Skeletal muscle tissue (tissue), 5 donors: Measurements from ENCODE around the gene NDUFS8. TPM values are rescaled to one million over a fixed set of nuclear protein-coding genes. Genes with fewer than 3 reads are reported as not detected.

ENCODE experiments used
- H3K27ac ChIP-seq: one replicate; pipeline ENCODE4 v1.7.0; 2013; ENCODE audit warnings: mild to moderate bottlenecking, low read depth, low read length, inconsistent platforms
- H3K27me3 ChIP-seq, 3 donors: one replicate each; pipeline ENCODE4 v1.7.0; 2013; ENCODE audit warnings: low read length in 3 of 3; ENCODE audit not compliant: control insufficient read depth in 3 of 3, insufficient read depth in 3 of 3
- H3K36me3 ChIP-seq, 3 donors: one replicate each; pipeline ENCODE4 v1.7.0; 2013; ENCODE audit warnings: low read length in 3 of 3; ENCODE audit not compliant: control insufficient read depth in 3 of 3, insufficient read depth in 3 of 3
- H3K4me1 ChIP-seq, 3 donors: one replicate each; pipeline ENCODE4 v1.7.0; 2013; ENCODE audit warnings: low read length in 3 of 3, mild to moderate bottlenecking in 3 of 3; ENCODE audit not compliant: control insufficient read depth in 3 of 3, insufficient read depth in 3 of 3
- H3K4me3 ChIP-seq, 3 donors: one replicate each; pipeline ENCODE4 v1.7.0; 2013; ENCODE audit warnings: low read length in 3 of 3
- H3K9ac ChIP-seq, 3 donors: one replicate each; pipeline ENCODE4 v1.7.0; 2013; ENCODE audit warnings: low read length in 3 of 3, mild to moderate bottlenecking in 3 of 3, moderate library complexity in 2 of 3, low read depth in 1 of 3
- H3K9me3 ChIP-seq, 3 donors: one replicate each; pipeline ENCODE4 v1.7.0; 2013; ENCODE audit warnings: low read length in 3 of 3; ENCODE audit not compliant: control insufficient read depth in 3 of 3
- small RNA-seq: library from RNA; depleted of rRNA; stranded (forward); fragments of <200 nt; gene quantifications from one replicate; pipeline ENCODE3, GENCODE V24; 2014
- total RNA-seq: library from RNA; depleted of rRNA; stranded (reverse); fragments of >200 nt; gene quantifications from one replicate; pipeline ENCODE4 v1.2.3, GENCODE V29; 2014
- donor health status: Osteomylitis.

The NDUFS8 gene
- total RNA-seq, 1 donor from 2014 or later = 64.7 TPM

GRCh38 chr11:68080860-68081259, 50.4 kb downstream of the NDUFS8 start:
- Histone ChIP-seq H3K9me3 (no peaks in the 10 kb centered on the region), H3K4me3 (no peak overlapping the region), H3K9ac (no peak overlapping the region), H3K27me3 (no peaks in the 10 kb centered on the region), H3K4me1 (peaks cover 3 to 8% (median 4%) of the 10 kb centered on the region in 3 donors), H3K27ac (no peak overlapping the region), H3K36me3 (peaks cover 2 to 5% (median 3%) of the 10 kb centered on the region in 3 donors)

DNA sequence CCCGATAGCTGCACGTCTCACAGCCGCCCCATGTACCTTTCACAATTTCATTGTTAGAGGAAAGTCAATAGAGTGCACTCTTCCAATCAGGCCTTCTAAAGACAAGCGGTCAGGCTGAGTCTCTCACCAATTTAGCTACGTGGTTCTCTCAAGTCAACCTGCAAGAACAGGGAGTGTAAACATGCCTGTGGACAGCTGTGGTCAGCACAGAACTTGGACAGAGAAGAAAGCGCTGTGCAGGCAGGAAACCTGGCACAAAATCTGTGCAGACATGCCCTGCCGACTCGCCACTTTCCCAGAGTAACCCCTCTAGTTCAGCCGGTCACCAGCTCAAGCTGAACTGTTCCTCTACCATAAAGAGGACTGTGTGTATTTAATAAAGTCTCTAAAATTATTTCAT, 51.2 kb downstream of the NDUFS8 start:
- H3K36me3 ChIP-seq = peaks cover 2 to 5% (median 3%) of the 10 kb centered on the region in 3 donors
- no peaks in the 10 kb centered on the region for H3K27me3 ChIP-seq
- H3K27ac ChIP-seq = peak overlapping the region; percentile 7
- H3K4me1 ChIP-seq = peaks cover 3 to 8% (median 4%) of the 10 kb centered on the region in 3 donors
- H3K9ac ChIP-seq = peak overlapping the region in 2 of 3 donors; percentile 43 to 63
- H3K4me3 ChIP-seq = no peak overlapping the region
- no peaks in the 10 kb centered on the region for H3K9me3 ChIP-seq

GRCh38 chr11:68082481-68082880, 52.0 kb downstream of the NDUFS8 start:
- no peaks in the 10 kb centered on the region for H3K27me3 ChIP-seq
- H3K27ac ChIP-seq = no peak overlapping the region
- peak overlapping the region in 1 of 3 donors; percentile 33 for H3K9ac ChIP-seq
- H3K9me3 ChIP-seq = no peaks in the 10 kb centered on the region
- no peak overlapping the region for H3K4me3 ChIP-seq
- H3K36me3 ChIP-seq = peaks cover 0 to 5% (median 2%) of the 10 kb centered on the region in 3 donors
- H3K4me1 ChIP-seq = peaks cover 3 to 8% (median 4%) of the 10 kb centered on the region in 3 donors

- no peak overlapping the region for H3K27ac ChIP-seq
- H3K4me3 ChIP-seq = no peak overlapping the region
- peaks cover 0 to 5% (median 2%) of the 10 kb centered on the region in 3 donors for H3K36me3 ChIP-seq
Observed at GRCh38 chr11:68083517-68083916, 53.0 kb downstream of the NDUFS8 start.

More at GRCh38 chr11:68083517-68083916, 53.0 kb downstream of the NDUFS8 start:
- no peak overlapping the region for H3K9ac ChIP-seq
- H3K9me3 ChIP-seq = no peaks in the 10 kb centered on the region
- H3K4me1 ChIP-seq = peaks cover 3 to 8% (median 4%) of the 10 kb centered on the region in 3 donors
- no peaks in the 10 kb centered on the region for H3K27me3 ChIP-seq

Small RNAs within 50 kb of the gene (small RNA-seq; reads per million reads assigned to genes)
- gene MIR6753 = not detected

Other genes starting within 250 kb of the NDUFS8 start
- 10.4 TPM for gene UNC93B1, start 26.6 kb upstream of the NDUFS8 start, total RNA-seq
- gene ALDH3B1, start 20.4 kb upstream of the NDUFS8 start, total RNA-seq = 2.6 TPM
- 18.3 TPM for gene TCIRG1, start 8.3 kb downstream of the NDUFS8 start, total RNA-seq
- gene CHKA, start 90.7 kb downstream of the NDUFS8 start, total RNA-seq = 8.9 TPM
- 39.7 TPM for gene KMT5B, start 182.6 kb downstream of the NDUFS8 start, total RNA-seq
- 12.0 TPM for gene C11orf24, start 241.3 kb downstream of the NDUFS8 start, total RNA-seq